GM12878 (cell line): Measurements from ENCODE around the gene APH1B. TPM values are rescaled to one million over a fixed set of nuclear protein-coding genes. Genes with fewer than 3 reads are reported as not detected.

Experiments used
- ATAC-seq: fragments of 200-7000 bp; cut with Tn5 transposase; 3 replicates; pipeline ENCODE4 v1.9.1; 2020; ENCODE audit warnings: mild to moderate bottlenecking, moderate library complexity
- BruUV-seq: library from RNA; stranded (reverse); fragments of 400-500 nt; replicated peaks from 2 replicates; lab custom pipeline; 2021; lab: Mats Ljungman, UMichigan
- CTCF ChIA-PET: fragments of 300-600 bp; sonication (Branson Sonifier 250); formaldehyde crosslinking; extraction: SDS; loops from one replicate; lab custom pipeline; 2021; ENCODE audit warnings: inconsistent platforms; lab: Yijun Ruan, JAX
- POLR2A ChIA-PET: fragments of 350-600 bp; formaldehyde crosslinking; extraction: SDS; loops from one replicate; lab custom pipeline; 2021; ENCODE audit warnings: inconsistent platforms; lab: Charles Lee
- RAD21 ChIA-PET: fragments of 300-600 bp; sonication (Branson Sonifier 250); formaldehyde crosslinking; loops from one replicate; lab custom pipeline; 2023; ENCODE audit warnings: antibody characterized with exemption; ENCODE audit not compliant: unreplicated experiment; lab: Charles Lee
- SMC1A ChIA-PET: fragments of 300-600 bp; sonication (Branson Sonifier 250); formaldehyde crosslinking; loops from one replicate; lab custom pipeline; 2023; ENCODE audit not compliant: unreplicated experiment, uncharacterized antibody; lab: Charles Lee
- DNase-seq: peaks from one replicate; pipeline ENCODE4 v3.0.0-alpha.2; 2011; ENCODE audit warnings: low read depth, low spot score
- FAIRE-seq: peaks from 3 replicates; lab custom pipeline; 2011; peaks lifted over from hg19 to GRCh38; lab: Jason Lieb, UNC
- H2AFZ ChIP-seq: 2 replicates; pipeline ENCODE4 v1.6.0; 2011; ENCODE audit warnings: low read depth, low read length, control low read depth; ENCODE audit not compliant: control insufficient read depth
- H3K27ac ChIP-seq: 2 replicates; pipeline ENCODE4 v1.5.1; 2011; ENCODE audit warnings: control low read depth; ENCODE audit not compliant: control insufficient read depth, insufficient read depth
- H3K27me3 ChIP-seq, 2 experiments: replicated peaks in 1 of 2; 2 replicates each; pipeline versions ENCODE4 v1.6.0 to v1.6.1; 2011; ENCODE audit warnings: low read length in 1 of 2; ENCODE audit not compliant: control insufficient read depth in 2 of 2, insufficient read depth in 2 of 2
- H3K36me3 ChIP-seq, 2 experiments: 2 replicates each; pipeline ENCODE4 v1.5.1; 2011; ENCODE audit warnings: low read length in 1 of 2; ENCODE audit not compliant: control insufficient read depth in 2 of 2, insufficient read depth in 2 of 2
- H3K4me1 ChIP-seq: 2 replicates; pipeline ENCODE4 v1.6.1; 2011; ENCODE audit warnings: mild to moderate bottlenecking, low read length, moderate library complexity, mixed read lengths; ENCODE audit not compliant: control insufficient read depth, insufficient read depth
- H3K4me2 ChIP-seq: 2 replicates; pipeline ENCODE4 v1.6.0; 2011; ENCODE audit warnings: control low read depth; ENCODE audit not compliant: control insufficient read depth, insufficient read depth
- H3K4me3 ChIP-seq: fragments of 200-600 bp; sonication (generic); 2 replicates; pipeline ENCODE4 v1.5.1; 2016
- H3K79me2 ChIP-seq: 2 replicates; pipeline ENCODE4 v1.6.0; 2011; ENCODE audit warnings: low read length; ENCODE audit not compliant: control insufficient read depth, insufficient read depth
- H3K9ac ChIP-seq: 2 replicates; pipeline ENCODE4 v1.8.0; 2011; ENCODE audit warnings: low read length, control low read depth, mixed read lengths; ENCODE audit not compliant: control insufficient read depth, insufficient read depth
- H3K9me3 ChIP-seq: replicated peaks from 3 replicates; pipeline ENCODE4 v1.5.1; 2011; ENCODE audit warnings: mild to moderate bottlenecking, low read length; ENCODE audit not compliant: control insufficient read depth, insufficient read depth
- H4K20me1 ChIP-seq: 2 replicates; pipeline ENCODE4 v1.6.0; 2011; ENCODE audit not compliant: control insufficient read depth, insufficient read depth
- CREM ChIP-seq: IDR thresholded peaks from 2 replicates; pipeline ENCODE4 v1.6.1; 2014; ENCODE audit warnings: antibody characterized with exemption, low read depth
- IKZF2 ChIP-seq, 2 experiments: fragments of 450-650 bp; IDR thresholded peaks; 2 replicates each; pipeline ENCODE4 v1.6.1; 2017; ENCODE audit warnings: mild to moderate bottlenecking in 2 of 2, moderate library complexity in 2 of 2
- MLLT1 ChIP-seq: fragments of 450-650 bp; IDR thresholded peaks from 2 replicates; pipeline ENCODE4 v1.6.1; 2016; ENCODE audit warnings: mild to moderate bottlenecking
- MTA2 ChIP-seq: fragments of 450-650 bp; IDR thresholded peaks from 2 replicates; pipeline ENCODE4 v1.6.1; 2016; ENCODE audit warnings: low read depth, mild to moderate bottlenecking, moderate library complexity
- NR2F1 ChIP-seq: fragments of 450-650 bp; conservative IDR thresholded peaks from 2 replicates; pipeline ENCODE4 v1.6.1; 2017; ENCODE audit warnings: mild to moderate bottlenecking
- PRDM15 ChIP-seq: fragments of 450-650 bp; formaldehyde crosslinking; IDR thresholded peaks from 2 replicates; pipeline ENCODE4 v1.4.0; 2020; ENCODE audit warnings: mild to moderate bottlenecking, moderate library complexity
- SMAD5 ChIP-seq: IDR thresholded peaks from 2 replicates; pipeline ENCODE4 v1.6.1; 2016; ENCODE audit warnings: antibody characterized with exemption, low read depth
- SMARCA5 ChIP-seq: fragments of 450-650 bp; IDR thresholded peaks from 2 replicates; pipeline ENCODE4 v1.6.1; 2017; ENCODE audit warnings: mild to moderate bottlenecking
- ZNF24 ChIP-seq: fragments of 450-650 bp; IDR thresholded peaks from 2 replicates; pipeline ENCODE4 v1.6.1; 2017; ENCODE audit warnings: antibody characterized with exemption, mild to moderate bottlenecking
- ZNF622 ChIP-seq: fragments of 450-650 bp; IDR thresholded peaks from 2 replicates; pipeline ENCODE4 v1.6.1; 2017; ENCODE audit warnings: mild to moderate bottlenecking, inconsistent platforms
- WGBS: methylation state at CpG from one replicate; pipeline ENCODE4 v1.1.6; 2016; ENCODE audit warnings: low lambda C conversion rate; ENCODE audit not compliant: insufficient replicate concordance, insufficient coverage; ENCODE audit errors: missing lambda C conversion rate; 5-methylcytosine and 5-hydroxymethylcytosine counted together
- in situ Hi-C: fragments of 300-500 bp; cut with MboI; formaldehyde crosslinking; loops from 9 replicates; pipeline ENCODE4 v1.14.3; 2018; ENCODE audit warnings: mixed read lengths
- intact Hi-C: fragments of 100-400 bp; cut with micrococcal nuclease; formaldehyde crosslinking; loops from one replicate; pipeline ENCODE4 v1.14.2; 2022; ENCODE audit not compliant: unreplicated experiment
- polyA plus RNA-seq, 11 experiments: library from polyadenylated mRNA; depleted of rRNA in 4 of 11; unstranded in 6 of 11; stranded (reverse) in 5 of 11; fragments of >200 nt; fragmentation: Nextera tagmentation in 4 of 11; fragmentation: Illumina TruSeq in 1 of 11; extraction: Ambion mirVana in 4 of 11; extraction: Trizol in 1 of 11; gene quantifications; 1 replicate in 1 of 11; 2 replicates in 10 of 11; pipeline versions ENCODE4 v1.2.1 to v1.2.3, GENCODE V29; 2011 to 2016; ENCODE audit warnings: inconsistent platforms in 2 of 11, missing spikeins in 2 of 11, low read depth in 1 of 11
- total RNA-seq, 4 experiments: library from RNA; depleted of rRNA in 3 of 4; stranded (reverse); fragments of >200 nt in 3 of 4; fragmentation: Illumina TruSeq in 1 of 4; extraction: Trizol in 1 of 4; gene quantifications; 2 replicates each; pipeline versions ENCODE4 v1.2.1 to v1.2.3, GENCODE V29; 2013 to 2021
- TF ChIP-seq, protein P1 (sequence below): fragments of 450-650 bp; formaldehyde crosslinking; IDR thresholded peaks from 2 replicates; pipeline ENCODE4 v1.4.0; 2022; ENCODE audit warnings: mild to moderate bottlenecking, moderate library complexity

APH1B gene
- total and polyA plus RNA-seq, 10 of the 15 experiments (the other 5 are each of a cell fraction or from before 2014, with no cell fraction given) = 5.0 to 20.8 (median 11.1) TPM

DNA sequence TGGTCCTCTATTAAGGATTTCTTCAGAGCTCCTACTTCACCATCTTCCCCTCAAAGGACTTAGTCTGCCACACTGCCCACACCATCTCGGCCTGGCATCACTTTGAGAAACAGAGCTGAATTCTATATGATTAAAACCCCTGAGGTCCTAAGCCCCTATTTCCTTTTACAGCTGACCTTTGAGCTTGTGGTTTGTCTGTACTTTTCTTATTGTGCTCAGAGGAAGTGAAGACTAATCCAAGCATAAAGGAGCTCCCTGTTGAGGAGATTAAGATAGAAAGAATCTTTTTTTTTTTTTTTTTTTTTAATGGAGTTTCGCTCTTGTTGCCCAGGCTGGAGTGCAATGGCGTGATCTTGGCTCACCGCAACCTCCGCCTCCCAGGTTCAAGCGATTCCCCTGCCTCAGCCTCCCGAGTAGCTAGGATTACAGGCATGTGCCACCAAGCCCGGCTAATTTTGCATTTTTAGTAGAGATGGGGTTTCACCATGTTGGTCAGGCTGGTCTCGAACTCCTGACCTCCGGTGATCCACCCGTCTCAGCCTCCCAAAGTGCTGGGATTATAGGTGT, 65.7 kb downstream of the APH1B start (continued):
- peak; percentile 68; the same call in 1 of the 2 replicates for TF ChIP-seq MLLT1
- peak; percentile 82 for TF ChIP-seq MTA2
- peak; percentile 69 to 76; a peak in 2 of 4 replicates for TF ChIP-seq IKZF2 (IDR thresholded peaks at IDR 0.05)
- peak; percentile 95 for TF ChIP-seq NR2F1
- TF ChIP-seq SMARCA5 = 0 out of 2 replicates have a peak, but pooled peaks have one; percentile 50

DNA sequence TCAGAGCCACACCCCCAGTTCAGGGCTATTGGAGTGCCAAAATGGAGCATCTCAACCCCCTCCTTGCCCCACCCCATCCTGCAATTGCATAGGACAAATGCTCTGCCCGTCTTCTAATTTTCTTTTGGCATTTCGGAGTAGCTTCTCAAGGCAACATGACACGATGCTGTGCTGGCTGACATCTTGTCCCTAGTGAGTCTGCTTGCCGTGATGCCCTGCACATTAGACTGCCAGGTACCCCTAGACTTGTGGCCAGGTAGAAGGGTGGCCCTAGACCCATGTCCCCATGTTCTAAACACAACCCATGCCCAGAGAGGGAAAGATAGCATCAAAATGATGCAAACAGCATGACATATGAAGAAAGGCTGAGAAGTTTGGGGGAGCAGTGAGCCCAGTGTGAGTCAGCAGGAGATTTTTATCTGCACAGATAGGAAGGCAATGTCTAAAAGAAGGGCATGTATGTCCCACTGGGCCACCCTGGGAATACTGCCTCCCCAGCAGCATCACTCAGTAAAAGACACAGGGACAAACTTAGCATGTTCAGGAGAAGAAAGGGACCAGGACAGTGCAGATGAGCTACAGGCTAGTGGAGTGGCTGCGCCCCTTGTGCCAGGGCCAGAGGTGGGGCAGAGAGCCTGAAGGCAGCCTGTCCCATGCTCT, 67.5 kb downstream of the APH1B start:
- ATAC-seq (no peak; the same call in 2 of the 3 replicates), FAIRE-seq (no peak), DNase-seq (no peak)
- RAD21 ChIA-PET = no interaction called here
- no peak overlapping the region for H3K4me2 ChIP-seq
- H4K20me1 ChIP-seq = no peaks in the 10 kb centered on the region
- no peak overlapping the region for H2AFZ ChIP-seq
- H3K4me1 ChIP-seq = no peaks in the 10 kb centered on the region
- CTCF ChIA-PET = no interaction called here
- H3K36me3 ChIP-seq = no peaks in the 10 kb centered on the region
- H3K4me3 ChIP-seq = no peak overlapping the region
- no peak overlapping the region for H3K9ac ChIP-seq
- no peaks in the 10 kb centered on the region; a peak in 1 of 4 replicates for H3K27me3 ChIP-seq
- no peak overlapping the region for H3K27ac ChIP-seq
- WGBS = 36% methylated on average over 5 of the region's 5 CpGs
- intact Hi-C loops = no loop called here
- no peaks in the 10 kb centered on the region for H3K9me3 ChIP-seq
- POLR2A ChIA-PET = no interaction called here
- no peaks in the 10 kb centered on the region for H3K79me2 ChIP-seq
- SMC1A ChIA-PET = no interaction called here
- no TSS peak for BruUV-seq
- in situ Hi-C loops = no loop called here
- TF ChIP-seq PRDM15 (CRISPR knock-in tag) (no peak), ZNF622 (no peak), CREM (no peak), ZNF24 (no peak), SMAD5 (no peak)
- TF ChIP-seq, protein P1, sequence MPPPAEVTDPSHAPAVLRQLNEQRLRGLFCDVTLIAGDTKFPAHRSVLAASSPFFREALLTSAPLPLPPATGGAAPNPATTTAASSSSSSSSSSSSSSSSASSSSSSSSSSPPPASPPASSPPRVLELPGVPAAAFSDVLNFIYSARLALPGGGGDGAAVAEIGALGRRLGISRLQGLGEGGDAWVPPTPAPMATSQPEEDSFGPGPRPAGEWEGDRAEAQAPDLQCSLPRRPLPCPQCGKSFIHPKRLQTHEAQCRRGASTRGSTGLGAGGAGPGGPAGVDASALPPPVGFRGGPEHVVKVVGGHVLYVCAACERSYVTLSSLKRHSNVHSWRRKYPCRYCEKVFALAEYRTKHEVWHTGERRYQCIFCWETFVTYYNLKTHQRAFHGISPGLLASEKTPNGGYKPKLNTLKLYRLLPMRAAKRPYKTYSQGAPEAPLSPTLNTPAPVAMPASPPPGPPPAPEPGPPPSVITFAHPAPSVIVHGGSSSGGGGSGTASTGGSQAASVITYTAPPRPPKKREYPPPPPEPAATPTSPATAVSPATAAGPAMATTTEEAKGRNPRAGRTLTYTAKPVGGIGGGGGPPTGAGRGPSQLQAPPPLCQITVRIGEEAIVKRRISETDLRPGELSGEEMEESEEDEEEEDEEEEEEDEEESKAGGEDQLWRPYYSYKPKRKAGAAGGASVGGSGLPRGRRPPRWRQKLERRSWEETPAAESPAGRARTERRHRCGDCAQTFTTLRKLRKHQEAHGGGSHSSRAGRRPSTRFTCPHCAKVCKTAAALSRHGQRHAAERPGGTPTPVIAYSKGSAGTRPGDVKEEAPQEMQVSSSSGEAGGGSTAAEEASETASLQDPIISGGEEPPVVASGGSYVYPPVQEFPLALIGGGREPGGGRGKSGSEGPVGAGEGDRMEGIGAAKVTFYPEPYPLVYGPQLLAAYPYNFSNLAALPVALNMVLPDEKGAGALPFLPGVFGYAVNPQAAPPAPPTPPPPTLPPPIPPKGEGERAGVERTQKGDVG = no peak
